HepG2 (cell line): ENCODE measurements around the gene ARPC1B. TPM values are rescaled to one million over a fixed set of nuclear protein-coding genes. Genes with fewer than 3 reads are reported as not detected.

ENCODE experiments used
- ELF3 ChIP-seq: IDR thresholded peaks from 2 replicates; pipeline ENCODE4 v1.6.1; 2016; ENCODE audit warnings: missing genetic modification reagents, missing compliant biosample characterization
- FOSL2 ChIP-seq: sonication (generic); formaldehyde crosslinking; IDR thresholded peaks from 2 replicates; pipeline ENCODE4 v1.4.0; 2020; ENCODE audit warnings: missing genetic modification reagents
- KAT8 ChIP-seq: IDR thresholded peaks from 2 replicates; pipeline ENCODE4 v1.6.1; 2016; ENCODE audit warnings: missing genetic modification reagents, missing compliant biosample characterization
- KDM5B ChIP-seq: sonication (generic); formaldehyde crosslinking; IDR thresholded peaks from 2 replicates; pipeline ENCODE4 v1.4.0; 2020; ENCODE audit warnings: missing genetic modification reagents, mild to moderate bottlenecking, borderline replicate concordance
- MBNL3 ChIP-seq: fragments of 250-450 bp; sonication (Bioruptor Pico); conservative IDR thresholded peaks from 2 replicates; pipeline ENCODE4 v1.8.0; 2022; ENCODE audit warnings: mild to moderate bottlenecking, inconsistent platforms
- NR2F2 ChIP-seq: IDR thresholded peaks from 2 replicates; pipeline ENCODE4 v1.6.1; 2012; ENCODE audit warnings: low read depth, inconsistent platforms, borderline replicate concordance
- PLRG1 ChIP-seq: fragments of 450-650 bp; conservative IDR thresholded peaks from 2 replicates; pipeline ENCODE4 v1.6.1; 2016
- PTBP1 ChIP-seq: fragments of 200-400 bp; formaldehyde crosslinking; IDR thresholded peaks from 2 replicates; pipeline ENCODE4 v1.6.1; 2018; ENCODE audit warnings: low read length, low read depth; ENCODE audit not compliant: poor library complexity, severe bottlenecking
- REL ChIP-seq: sonication (generic); formaldehyde crosslinking; conservative IDR thresholded peaks from 2 replicates; pipeline ENCODE4 v1.8.0; 2022; ENCODE audit warnings: mild to moderate bottlenecking, missing genetic modification reagents, moderate library complexity
- SIX4 ChIP-seq: sonication (generic); formaldehyde crosslinking; IDR thresholded peaks from 2 replicates; pipeline ENCODE4 v1.4.0; 2020; ENCODE audit warnings: missing genetic modification reagents
- SMAD9 ChIP-seq: sonication (generic); formaldehyde crosslinking; IDR thresholded peaks from 2 replicates; pipeline ENCODE4 v1.5.1; 2020; ENCODE audit warnings: mild to moderate bottlenecking, missing genetic modification reagents
- SNRNP70 ChIP-seq: fragments of 200-400 bp; formaldehyde crosslinking; IDR thresholded peaks from 2 replicates; pipeline ENCODE4 v1.6.1; 2017; ENCODE audit warnings: mild to moderate bottlenecking, low read depth, low read length, moderate library complexity
- ZNF256 ChIP-seq: sonication (generic); formaldehyde crosslinking; conservative IDR thresholded peaks from 2 replicates; pipeline ENCODE4 v1.4.0; 2020; ENCODE audit warnings: missing genetic modification reagents
- ZNF720 ChIP-seq: sonication (generic); formaldehyde crosslinking; IDR thresholded peaks from 2 replicates; pipeline ENCODE4 v1.4.0; 2020; ENCODE audit warnings: missing genetic modification reagents
- ZNF747 ChIP-seq: sonication (generic); formaldehyde crosslinking; IDR thresholded peaks from 2 replicates; pipeline ENCODE4 v1.8.1; 2023; ENCODE audit warnings: missing genetic modification reagents, mild to moderate bottlenecking, borderline replicate concordance
- polyA plus RNA-seq, 8 experiments: library from polyadenylated mRNA; depleted of rRNA in 3 of 8; stranded (reverse) in 7 of 8; unstranded in 1 of 8; fragments of >200 nt; fragmentation: Illumina TruSeq in 4 of 8; extraction: Trizol in 4 of 8; gene quantifications; 2 replicates each; pipeline versions ENCODE4 v1.2.1 to v1.2.3, GENCODE V29; 2011 to 2016; ENCODE audit warnings: low read depth in 4 of 8, missing spikeins in 1 of 8, mixed read lengths in 1 of 8; ENCODE audit not compliant: insufficient read depth in 1 of 8
- total RNA-seq, 5 experiments: library from RNA; depleted of rRNA; stranded (reverse); fragments of >200 nt; fragmentation: Illumina TruSeq; extraction: Trizol; gene quantifications; 2 replicates each; pipeline ENCODE4 v1.2.3, GENCODE V29; 2016; ENCODE audit warnings: low read depth in 1 of 5
- TF ChIP-seq, protein P1 (sequence below): sonication (generic); formaldehyde crosslinking; IDR thresholded peaks from 2 replicates; pipeline ENCODE4 v1.5.1; 2020; ENCODE audit warnings: mild to moderate bottlenecking, missing genetic modification reagents, moderate library complexity
- TF ChIP-seq, protein P2 (sequence below): IDR thresholded peaks from 2 replicates; pipeline ENCODE4 v1.6.1; 2016; ENCODE audit warnings: mild to moderate bottlenecking
- TF ChIP-seq, protein P3 (sequence below): sonication (generic); formaldehyde crosslinking; IDR thresholded peaks from 2 replicates; pipeline ENCODE4 v1.4.0; 2020; ENCODE audit warnings: mild to moderate bottlenecking, missing genetic modification reagents, borderline replicate concordance
- TF ChIP-seq, protein P4 (sequence below): IDR thresholded peaks from 2 replicates; pipeline ENCODE4 v1.6.1; 2016; ENCODE audit warnings: missing compliant biosample characterization, missing genetic modification reagents, borderline replicate concordance
- TF ChIP-seq, protein P5 (sequence below): sonication (generic); formaldehyde crosslinking; IDR thresholded peaks from 2 replicates; pipeline ENCODE4 v1.4.0; 2020; ENCODE audit warnings: mild to moderate bottlenecking, missing genetic modification reagents

Gene ARPC1B
- total and polyA plus RNA-seq, 2 of the 13 experiments (the other 11 are each of a cell fraction or from before 2014, with no cell fraction given), result 72.9 to 89.1 TPM

DNA sequence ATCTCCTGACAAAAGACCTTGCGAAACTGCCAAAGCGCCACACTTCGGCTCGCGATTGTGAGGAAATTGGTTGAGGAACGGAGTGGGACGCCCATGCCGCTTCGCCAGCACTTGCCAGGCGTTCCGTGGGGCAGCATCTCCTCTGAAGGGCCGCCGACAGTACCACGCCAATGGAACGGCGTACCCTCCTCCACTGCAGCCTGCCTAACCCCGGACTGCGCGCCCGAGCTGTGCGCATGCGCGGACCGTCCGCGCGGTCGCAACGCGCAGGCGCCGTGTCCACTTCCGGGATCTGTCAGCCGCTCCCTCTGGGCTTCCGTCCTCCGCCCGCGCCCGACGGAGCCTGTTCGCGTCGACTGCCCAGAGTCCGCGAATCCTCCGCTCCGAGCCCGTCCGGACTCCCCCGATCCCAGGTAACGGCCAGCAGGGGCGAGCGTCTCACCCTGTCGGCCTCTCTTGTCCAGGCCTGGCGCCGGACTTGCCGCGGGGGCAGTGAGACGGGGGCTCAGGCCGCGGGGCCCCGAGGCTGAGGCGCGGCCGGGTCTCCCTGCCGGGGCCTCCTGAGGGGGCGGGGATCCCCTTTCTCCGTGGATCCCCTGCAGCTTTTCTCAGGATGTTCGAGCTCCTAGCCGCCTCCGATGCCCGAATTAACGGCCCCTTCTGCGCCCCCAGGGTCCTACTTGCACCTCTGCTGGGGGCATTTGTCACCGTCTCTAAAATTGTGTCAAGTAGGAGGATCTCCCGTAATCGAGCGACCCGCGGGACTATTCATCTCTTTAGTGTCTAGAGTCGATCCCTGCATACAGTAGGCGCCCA is 48.7 kb upstream of the ARPC1B start, which contains the start of gene ARPC1A (continued):
- no peak for TF ChIP-seq SMAD9 (CRISPR knock-in tag)
- TF ChIP-seq NR2F2, result no peak
- TF ChIP-seq KAT8 (CRISPR knock-in tag), result peak; percentile 97
- TF ChIP-seq PLRG1, result no peak
- TF ChIP-seq PTBP1, result no peak
- no peak for TF ChIP-seq SNRNP70
- TF ChIP-seq KDM5B (CRISPR knock-in tag), result no peak; the same call in none of the 2 replicates
- TF ChIP-seq, protein P1, sequence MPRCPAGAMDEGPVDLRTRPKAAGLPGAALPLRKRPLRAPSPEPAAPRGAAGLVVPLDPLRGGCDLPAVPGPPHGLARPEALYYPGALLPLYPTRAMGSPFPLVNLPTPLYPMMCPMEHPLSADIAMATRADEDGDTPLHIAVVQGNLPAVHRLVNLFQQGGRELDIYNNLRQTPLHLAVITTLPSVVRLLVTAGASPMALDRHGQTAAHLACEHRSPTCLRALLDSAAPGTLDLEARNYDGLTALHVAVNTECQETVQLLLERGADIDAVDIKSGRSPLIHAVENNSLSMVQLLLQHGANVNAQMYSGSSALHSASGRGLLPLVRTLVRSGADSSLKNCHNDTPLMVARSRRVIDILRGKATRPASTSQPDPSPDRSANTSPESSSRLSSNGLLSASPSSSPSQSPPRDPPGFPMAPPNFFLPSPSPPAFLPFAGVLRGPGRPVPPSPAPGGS (CRISPR knock-in tag), result 0 out of 2 replicates have a peak, but pooled peaks have one; percentile 31
- TF ChIP-seq, protein P2, sequence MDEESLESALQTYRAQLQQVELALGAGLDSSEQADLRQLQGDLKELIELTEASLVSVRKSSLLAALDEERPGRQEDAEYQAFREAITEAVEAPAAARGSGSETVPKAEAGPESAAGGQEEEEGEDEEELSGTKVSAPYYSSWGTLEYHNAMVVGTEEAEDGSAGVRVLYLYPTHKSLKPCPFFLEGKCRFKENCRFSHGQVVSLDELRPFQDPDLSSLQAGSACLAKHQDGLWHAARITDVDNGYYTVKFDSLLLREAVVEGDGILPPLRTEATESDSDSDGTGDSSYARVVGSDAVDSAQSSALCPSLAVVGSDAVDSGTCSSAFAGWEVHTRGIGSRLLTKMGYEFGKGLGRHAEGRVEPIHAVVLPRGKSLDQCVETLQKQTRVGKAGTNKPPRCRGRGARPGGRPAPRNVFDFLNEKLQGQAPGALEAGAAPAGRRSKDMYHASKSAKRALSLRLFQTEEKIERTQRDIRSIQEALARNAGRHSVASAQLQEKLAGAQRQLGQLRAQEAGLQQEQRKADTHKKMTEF (CRISPR knock-in tag), result peak; percentile 89
- TF ChIP-seq, protein P3, sequence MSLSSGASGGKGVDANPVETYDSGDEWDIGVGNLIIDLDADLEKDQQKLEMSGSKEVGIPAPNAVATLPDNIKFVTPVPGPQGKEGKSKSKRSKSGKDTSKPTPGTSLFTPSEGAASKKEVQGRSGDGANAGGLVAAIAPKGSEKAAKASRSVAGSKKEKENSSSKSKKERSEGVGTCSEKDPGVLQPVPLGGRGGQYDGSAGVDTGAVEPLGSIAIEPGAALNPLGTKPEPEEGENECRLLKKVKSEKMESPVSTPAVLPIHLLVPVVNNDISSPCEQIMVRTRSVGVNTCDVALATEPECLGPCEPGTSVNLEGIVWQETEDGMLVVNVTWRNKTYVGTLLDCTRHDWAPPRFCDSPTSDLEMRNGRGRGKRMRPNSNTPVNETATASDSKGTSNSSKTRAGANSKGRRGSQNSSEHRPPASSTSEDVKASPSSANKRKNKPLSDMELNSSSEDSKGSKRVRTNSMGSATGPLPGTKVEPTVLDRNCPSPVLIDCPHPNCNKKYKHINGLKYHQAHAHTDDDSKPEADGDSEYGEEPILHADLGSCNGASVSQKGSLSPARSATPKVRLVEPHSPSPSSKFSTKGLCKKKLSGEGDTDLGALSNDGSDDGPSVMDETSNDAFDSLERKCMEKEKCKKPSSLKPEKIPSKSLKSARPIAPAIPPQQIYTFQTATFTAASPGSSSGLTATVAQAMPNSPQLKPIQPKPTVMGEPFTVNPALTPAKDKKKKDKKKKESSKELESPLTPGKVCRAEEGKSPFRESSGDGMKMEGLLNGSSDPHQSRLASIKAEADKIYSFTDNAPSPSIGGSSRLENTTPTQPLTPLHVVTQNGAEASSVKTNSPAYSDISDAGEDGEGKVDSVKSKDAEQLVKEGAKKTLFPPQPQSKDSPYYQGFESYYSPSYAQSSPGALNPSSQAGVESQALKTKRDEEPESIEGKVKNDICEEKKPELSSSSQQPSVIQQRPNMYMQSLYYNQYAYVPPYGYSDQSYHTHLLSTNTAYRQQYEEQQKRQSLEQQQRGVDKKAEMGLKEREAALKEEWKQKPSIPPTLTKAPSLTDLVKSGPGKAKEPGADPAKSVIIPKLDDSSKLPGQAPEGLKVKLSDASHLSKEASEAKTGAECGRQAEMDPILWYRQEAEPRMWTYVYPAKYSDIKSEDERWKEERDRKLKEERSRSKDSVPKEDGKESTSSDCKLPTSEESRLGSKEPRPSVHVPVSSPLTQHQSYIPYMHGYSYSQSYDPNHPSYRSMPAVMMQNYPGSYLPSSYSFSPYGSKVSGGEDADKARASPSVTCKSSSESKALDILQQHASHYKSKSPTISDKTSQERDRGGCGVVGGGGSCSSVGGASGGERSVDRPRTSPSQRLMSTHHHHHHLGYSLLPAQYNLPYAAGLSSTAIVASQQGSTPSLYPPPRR (CRISPR knock-in tag), result 0 out of 2 replicates have a peak, but pooled peaks have one; percentile 34
- TF ChIP-seq MBNL3 (CRISPR knock-in tag), result no peak
- TF ChIP-seq ELF3 (CRISPR knock-in tag), result peak; percentile 67; the same call in 1 of the 2 replicates
- TF ChIP-seq FOSL2 (CRISPR knock-in tag), result peak; percentile 63
- no peak for TF ChIP-seq ZNF720 (CRISPR knock-in tag)
- TF ChIP-seq SIX4 (CRISPR knock-in tag), result no peak; the same call in 1 of the 2 replicates
- 0 out of 2 replicates have a peak, but pooled peaks have one; percentile 81 for TF ChIP-seq ZNF747
- TF ChIP-seq, protein P4, sequence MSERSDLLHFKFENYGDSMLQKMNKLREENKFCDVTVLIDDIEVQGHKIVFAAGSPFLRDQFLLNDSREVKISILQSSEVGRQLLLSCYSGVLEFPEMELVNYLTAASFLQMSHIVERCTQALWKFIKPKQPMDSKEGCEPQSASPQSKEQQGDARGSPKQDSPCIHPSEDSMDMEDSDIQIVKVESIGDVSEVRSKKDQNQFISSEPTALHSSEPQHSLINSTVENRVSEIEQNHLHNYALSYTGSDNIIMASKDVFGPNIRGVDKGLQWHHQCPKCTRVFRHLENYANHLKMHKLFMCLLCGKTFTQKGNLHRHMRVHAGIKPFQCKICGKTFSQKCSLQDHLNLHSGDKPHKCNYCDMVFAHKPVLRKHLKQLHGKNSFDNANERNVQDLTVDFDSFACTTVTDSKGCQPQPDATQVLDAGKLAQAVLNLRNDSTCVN (CRISPR knock-in tag), result peak; percentile 73; the same call in 1 of the 2 replicates
- TF ChIP-seq REL (CRISPR knock-in tag), result peak; percentile 87; the same call in 1 of the 2 replicates
- TF ChIP-seq, protein P5, sequence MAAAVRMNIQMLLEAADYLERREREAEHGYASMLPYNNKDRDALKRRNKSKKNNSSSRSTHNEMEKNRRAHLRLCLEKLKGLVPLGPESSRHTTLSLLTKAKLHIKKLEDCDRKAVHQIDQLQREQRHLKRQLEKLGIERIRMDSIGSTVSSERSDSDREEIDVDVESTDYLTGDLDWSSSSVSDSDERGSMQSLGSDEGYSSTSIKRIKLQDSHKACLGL, result 0 out of 2 replicates have a peak, but pooled peaks have one; percentile 46
- TF ChIP-seq ZNF256, result no peak
